Neural cell (in vitro differentiated cells): Measurements from ENCODE around the gene MBD3L4.
"Not testable (repeated sequence)": the region's sequence is repeated elsewhere in the genome, so short reads cannot be mapped to it uniquely, and the experiment has no call there.

Experiments
- POLR2AphosphoS5 ChIP-seq: IDR thresholded peaks from 2 replicates; pipeline ENCODE4 v1.6.1; 2012
- TF ChIP-seq, protein P1 (sequence below): fragments of 450-650 bp; IDR thresholded peaks from 2 replicates; pipeline ENCODE4 v1.5.1; 2014; ENCODE audit warnings: antibody characterized with exemption, mild to moderate bottlenecking, moderate library complexity; ENCODE audit not compliant: poor library complexity, severe bottlenecking

DNA sequence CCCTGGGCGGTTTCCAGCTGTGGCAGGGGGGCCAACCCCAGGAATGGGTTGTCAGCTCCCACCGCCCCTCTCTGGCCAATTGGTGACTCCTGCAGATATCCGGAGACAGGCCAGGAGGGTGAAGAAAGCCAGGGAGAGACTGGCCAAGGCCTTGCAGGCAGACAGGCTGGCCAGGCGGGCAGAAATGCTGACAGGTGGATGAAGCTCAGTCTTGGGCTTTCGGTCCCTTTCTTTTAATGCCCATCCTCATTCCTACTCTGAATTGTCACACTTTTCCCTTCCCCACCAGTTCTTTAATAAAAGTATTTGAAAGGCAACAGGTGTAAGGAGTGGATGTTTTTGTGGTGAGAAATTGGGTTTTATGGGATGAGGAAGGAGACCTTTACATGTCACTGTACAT is 11.4 kb upstream of the MBD3L4 start:
- TF ChIP-seq, protein P1, sequence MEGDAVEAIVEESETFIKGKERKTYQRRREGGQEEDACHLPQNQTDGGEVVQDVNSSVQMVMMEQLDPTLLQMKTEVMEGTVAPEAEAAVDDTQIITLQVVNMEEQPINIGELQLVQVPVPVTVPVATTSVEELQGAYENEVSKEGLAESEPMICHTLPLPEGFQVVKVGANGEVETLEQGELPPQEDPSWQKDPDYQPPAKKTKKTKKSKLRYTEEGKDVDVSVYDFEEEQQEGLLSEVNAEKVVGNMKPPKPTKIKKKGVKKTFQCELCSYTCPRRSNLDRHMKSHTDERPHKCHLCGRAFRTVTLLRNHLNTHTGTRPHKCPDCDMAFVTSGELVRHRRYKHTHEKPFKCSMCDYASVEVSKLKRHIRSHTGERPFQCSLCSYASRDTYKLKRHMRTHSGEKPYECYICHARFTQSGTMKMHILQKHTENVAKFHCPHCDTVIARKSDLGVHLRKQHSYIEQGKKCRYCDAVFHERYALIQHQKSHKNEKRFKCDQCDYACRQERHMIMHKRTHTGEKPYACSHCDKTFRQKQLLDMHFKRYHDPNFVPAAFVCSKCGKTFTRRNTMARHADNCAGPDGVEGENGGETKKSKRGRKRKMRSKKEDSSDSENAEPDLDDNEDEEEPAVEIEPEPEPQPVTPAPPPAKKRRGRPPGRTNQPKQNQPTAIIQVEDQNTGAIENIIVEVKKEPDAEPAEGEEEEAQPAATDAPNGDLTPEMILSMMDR: not testable (repeated sequence)
- not testable (repeated sequence) for TF ChIP-seq POLR2AphosphoS5
